Ureter (tissue), 1 donor: Measurements from ENCODE around the gene LRRC8D. TPM values are rescaled to one million over a fixed set of nuclear protein-coding genes. Genes with fewer than 3 reads are reported as not detected.
A peak's percentile ranks its signal among the peaks of the same experiment; 100 is the strongest.

Source experiments
- DNase-seq: peaks from one replicate; pipeline ENCODE4 v3.0.0-alpha.2; 2020; ENCODE audit warnings: low spot score
- total RNA-seq: library from RNA; stranded (reverse); gene quantifications from one replicate; pipeline ENCODE4 v1.2.4, GENCODE V29; 2023
- donor health status: DM: yes; HTN: yes; CAD: no.

The LRRC8D gene
- total RNA-seq, 1 donor from 2014 or later, result 17.8 TPM

DNA sequence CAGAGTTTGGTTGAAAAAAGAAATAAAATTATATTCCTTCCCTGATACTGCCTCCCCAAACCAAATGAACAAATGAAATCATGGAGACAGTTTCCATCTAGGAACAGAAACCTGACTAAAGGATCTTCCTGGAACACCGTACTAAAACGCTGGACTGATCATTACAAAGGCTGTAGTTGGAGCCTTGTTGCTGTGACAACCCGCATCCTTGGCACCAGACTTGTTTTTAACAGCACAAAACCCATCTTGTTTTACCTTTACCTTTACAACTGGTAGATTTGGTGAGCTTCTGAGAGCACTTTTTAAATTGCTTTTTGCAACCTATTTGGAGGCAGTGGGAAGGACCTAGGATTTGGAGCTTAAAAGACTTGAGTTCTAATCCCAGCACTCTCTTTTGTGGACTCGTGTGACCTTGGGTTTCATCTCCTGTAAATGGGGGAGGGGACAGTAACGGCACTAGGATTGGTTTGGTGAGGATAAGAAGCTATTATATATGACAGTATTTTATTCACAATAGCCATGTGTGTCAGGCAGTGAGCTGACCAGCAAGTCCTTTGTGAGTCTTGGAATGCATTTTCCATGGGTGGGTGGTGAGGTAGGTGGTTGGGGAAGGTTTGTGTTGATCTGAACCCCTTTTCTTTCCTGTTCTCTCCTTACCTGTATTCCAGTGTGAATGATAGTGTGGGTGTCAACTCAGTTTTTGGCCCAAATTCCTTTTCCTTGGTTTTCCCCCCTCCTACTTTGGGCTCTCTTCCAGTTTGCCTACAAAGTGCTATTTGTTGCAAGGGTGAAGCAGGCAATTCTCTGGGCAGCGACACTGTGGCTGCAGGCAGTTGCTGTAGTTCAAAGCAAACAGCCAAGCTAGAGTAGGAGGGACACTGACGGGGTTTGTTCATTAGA, 12.6 kb downstream of the LRRC8D start:
- no peak for DNase-seq

DNA sequence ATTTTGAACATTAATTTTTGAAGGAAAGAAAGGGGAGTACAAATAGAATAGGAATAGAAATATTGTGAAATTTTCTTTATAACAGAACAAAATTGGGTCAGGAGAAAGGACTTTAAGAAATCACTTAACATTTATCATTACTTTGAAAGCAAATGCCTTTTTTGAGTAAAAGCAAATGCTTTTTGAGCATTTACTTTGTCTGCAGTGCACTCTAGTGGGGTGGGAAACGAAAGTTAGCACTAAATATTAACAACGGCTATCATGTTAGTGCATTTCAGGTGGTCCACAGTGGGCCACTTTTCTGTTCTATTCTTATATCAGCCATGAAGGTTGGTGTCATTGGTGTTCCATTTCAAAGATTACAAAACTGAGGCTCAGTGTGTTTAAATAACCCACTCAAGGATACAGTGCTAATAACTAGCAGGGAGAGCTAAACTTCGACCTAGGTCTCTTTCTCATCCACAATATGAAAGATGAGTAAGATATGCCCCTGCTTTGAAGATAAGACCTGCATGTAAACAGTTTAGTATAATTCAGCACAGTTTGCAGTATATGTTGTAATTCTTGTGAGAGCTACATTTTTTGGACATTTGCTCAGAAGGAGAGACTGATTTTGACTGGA, 13.4 kb downstream of the LRRC8D start:
- no peak for DNase-seq

DNA sequence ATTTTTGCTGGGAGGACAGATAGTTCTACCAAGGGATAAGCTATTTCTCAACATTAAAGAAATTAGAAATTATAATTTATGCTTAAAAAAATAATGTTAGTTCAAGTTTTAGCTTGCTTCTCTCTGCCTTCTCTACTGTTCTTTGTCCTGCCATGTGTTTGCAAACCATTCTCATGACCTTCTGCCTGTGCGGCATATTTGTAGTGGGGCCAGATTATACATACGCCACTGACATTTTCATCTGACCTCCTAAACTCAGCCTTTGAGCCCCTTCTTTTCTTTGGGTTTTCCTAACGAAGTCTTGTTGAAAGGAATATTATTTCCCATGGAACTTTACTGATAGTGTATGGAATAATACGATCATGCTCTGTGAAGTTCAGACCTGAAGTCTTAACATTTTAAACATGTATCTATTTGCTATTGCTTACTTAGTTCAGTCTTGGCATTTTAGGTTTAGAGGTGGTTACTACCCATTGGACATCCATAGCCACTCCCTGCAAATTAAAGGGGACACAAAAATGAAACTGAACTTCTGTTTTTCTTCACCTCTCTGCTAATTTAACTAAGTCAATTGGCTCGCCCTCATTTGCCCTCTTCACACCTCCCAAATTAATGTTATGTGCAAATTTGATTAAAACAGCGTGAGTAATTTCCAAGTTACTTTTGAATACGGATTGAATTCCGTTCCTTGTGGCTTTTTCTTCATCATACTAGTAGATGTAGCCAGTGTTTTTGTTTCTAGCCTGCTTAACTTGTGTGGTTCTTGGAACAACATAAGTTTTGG, 15.6 kb downstream of the LRRC8D start:
- no peak for DNase-seq

DNA sequence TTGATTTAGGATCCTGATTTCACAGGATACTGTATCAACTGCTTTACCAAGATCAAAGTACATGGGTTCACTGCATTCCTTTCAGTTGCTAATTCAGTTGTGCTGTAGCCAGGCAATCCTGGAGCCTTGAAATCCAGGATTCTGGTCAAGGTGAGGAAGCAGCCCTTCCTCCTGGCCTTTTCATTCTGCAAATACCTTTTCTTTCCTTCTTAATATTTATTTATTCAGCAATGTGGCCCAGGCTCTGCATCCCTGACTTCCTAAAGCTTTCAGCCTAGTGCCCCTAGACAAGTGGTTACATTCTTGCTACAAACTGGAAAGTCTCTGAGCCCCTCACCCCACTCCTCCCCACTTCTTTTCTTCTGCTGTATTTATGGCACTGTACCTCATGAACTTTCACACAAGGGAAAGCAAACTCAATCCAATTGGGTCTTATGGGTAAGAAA, 16.2 kb downstream of the LRRC8D start:
- no peak for DNase-seq

DNA sequence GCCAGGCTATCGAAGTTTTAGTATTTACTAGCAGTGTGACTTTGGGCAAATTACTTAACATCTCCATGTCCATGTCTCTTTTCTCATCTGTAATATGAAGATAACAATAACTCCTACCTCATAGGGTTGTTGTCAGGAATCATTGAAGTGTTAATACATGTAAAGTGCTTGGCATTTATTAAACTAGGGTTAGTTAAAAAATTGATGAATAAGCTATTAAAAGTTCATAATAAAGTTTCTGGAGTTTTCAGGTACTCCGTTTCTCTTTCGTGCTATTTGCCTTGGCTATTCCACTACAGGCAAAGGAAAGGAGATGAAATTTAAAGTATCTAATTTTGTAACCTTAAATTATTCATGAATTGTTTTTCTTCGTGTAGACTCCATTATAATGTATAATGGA, 16.7 kb downstream of the LRRC8D start:
- no peak for DNase-seq

DNA sequence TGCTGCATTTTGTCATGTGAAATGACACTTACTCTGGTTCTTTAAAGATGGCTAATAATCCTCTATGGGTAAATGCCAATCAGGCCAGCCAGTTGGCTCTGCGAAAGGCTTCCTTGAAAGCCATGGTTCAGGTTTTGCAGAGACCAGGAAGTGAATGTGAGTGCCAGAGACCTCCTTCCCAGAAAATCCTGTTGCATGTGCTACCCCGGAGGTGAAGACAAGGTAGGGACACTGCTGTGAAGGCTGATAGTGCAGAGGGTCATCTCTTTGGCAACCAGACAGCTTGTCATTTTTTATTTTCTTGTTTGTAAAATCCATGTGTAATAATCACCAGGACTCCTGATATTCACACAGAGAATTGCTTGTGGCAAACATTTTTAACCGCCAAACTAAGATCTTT, 18.7 kb downstream of the LRRC8D start:
- DNase-seq, result no peak

DNA sequence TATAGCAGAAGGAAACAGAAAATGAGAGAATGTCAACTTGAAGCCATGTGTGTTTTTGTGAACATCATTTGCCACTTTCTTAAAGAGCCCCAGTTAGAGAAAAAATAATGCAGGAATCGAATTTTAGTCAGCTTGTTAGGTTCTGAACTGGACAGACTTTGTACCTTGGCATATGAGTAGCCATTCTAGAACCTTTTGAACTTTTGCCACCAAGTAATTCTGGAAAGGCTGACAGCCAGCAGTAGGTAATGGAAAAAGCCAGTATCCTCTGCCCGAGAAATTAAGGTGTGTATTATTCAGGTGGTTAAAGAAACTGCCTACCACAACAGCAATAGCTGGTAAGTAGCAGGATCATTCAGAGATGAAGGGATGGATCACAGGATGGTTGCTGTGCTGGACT, 20.7 kb downstream of the LRRC8D start:
- DNase-seq, result no peak

DNA sequence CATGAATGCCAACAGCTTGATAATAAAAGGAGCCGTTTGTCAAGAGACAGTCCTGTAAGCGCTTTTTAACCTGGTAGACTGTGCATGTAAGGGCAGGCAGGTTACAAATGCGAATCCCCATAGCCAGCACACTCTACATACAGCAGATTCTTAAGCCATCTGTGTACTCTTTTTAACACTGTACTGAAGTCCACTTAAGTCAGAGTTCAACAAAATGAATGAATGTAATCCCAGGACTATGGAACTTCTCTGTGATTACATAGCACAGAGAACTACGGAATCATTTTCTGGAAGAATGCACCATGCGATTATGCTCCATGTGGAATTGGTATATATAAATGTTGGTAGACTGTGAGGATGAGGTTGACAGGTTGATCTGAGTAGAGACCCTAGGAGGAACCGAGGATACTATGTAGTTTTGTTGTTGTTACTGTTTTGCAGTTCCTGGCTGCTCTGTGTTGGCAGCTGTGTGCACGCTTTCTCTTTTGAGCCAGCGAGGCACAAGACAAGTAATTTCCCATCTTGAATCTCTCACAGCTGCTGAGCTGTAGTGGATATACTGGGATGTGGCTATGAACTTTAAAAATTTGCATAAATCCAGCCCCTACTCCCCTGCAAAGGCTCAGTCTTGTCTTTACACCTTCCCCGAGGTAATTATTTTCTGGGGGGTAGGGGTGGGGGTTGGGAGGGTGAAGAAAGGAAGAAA, 21.9 kb downstream of the LRRC8D start:
- no peak for DNase-seq

DNA sequence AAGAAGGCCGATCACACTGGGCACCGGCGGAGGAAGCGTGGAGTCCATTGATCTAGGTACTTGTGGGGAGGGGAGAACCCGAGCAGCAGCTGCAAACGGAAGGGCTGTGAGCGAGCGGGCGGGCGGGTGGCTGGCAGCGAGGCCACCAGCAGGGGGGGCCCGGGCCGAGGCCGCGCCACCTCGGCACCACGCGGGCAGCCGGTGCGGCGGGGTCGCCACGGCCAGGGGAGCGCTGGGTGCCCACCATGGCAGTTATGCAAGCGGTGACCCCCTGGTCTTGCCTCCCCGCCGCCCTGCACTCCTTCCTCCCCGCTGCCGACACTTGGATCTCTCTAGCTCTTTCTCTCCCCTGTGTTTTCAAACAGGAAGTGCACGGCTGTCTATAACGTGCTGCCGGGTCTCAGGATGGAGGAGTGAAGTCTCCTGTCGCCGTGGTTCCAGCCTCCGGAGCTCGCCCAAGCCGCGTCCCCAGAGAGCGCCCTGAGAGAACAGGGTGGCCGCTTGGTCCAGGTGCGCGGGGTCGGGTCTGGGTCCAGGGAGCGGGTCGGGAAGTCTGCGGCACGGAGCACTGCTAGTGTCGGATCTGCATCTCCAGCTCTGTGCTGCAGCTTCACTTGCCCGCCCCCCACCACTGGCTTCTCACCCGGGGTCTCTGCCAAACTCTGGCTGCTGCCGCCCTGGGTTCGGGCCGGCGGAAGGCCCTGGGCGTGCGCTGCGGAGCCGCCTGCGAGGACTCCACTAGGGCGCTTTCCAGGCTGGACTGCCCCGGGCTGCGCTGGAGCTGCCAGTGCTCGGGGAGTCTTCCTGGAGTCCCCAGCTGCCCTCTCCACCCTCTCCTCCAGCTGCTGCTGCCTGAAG, 22.7 kb downstream of the LRRC8D start:
- DNase-seq, result peak; percentile 64

DNA sequence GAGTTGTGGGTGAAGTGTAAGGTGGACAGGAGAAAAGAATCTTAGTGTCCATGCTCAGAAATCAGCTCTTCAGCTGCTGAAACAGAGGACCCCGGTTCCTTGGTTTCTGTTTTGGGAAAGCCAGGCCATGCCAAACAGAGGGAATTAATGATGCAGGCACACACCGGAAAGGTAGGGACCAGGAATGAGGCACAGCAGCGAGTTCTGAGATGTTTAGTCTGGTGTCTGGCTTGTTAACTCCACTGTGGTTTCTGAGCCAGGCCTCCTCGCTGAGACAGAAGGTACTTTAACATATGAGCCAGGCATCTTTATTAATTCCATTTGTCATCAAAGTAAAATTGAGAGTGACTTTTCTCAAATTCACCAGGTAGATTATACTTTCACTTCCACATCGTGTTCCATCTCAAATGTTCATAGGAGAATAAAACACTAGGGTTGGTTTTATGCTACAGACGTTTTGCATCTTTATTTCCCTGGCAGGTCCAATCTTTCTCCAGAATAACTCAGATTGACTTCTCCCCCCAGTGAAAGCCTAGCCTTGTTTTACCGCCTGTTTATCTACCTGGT, 23.5 kb downstream of the LRRC8D start:
- no peak for DNase-seq

DNA sequence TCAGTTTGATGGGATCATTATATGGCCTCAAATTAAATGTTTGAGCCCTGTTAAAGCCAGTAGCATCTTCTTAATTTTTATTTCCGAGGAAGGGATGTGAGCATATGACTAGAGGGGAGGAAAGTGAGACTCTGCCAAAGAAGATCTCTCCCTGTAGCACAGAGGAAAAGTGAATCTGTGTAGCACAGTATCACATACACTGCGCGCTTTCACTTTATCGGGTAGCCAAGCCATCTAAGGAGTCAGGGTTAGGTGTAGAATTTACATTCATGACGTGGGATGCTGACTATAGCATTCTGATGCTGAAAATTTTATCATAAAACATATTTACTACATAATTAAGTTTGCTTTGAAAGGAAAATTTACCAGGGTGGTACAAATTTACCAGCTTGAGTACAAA, 24.0 kb downstream of the LRRC8D start:
- no peak for DNase-seq

DNA sequence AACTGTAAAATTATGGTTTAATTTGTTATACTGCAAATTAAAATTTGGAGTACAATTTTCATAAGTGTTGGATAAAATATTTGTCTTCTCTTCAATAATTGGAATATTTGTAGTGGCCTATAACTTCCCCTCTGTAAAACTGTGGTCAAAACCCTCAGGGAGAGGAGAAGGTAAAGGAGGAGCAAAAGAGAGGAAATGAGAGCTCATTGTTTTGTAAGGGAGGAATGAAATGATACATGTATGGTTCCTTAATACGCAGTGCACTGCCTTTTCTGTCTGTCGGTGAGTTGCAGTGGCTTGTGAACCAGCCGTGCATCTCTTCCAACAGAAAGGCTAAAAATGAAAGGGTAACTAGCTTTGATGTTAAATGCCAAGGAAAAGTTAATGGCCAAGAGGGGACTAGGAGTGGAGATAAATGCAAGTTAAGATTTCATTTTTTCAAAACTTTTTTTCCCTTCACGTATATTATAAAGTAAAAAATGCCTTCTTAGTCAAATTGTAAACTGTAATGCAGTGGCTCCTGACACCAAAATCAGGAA, 26.4 kb downstream of the LRRC8D start:
- DNase-seq, result no peak

DNA sequence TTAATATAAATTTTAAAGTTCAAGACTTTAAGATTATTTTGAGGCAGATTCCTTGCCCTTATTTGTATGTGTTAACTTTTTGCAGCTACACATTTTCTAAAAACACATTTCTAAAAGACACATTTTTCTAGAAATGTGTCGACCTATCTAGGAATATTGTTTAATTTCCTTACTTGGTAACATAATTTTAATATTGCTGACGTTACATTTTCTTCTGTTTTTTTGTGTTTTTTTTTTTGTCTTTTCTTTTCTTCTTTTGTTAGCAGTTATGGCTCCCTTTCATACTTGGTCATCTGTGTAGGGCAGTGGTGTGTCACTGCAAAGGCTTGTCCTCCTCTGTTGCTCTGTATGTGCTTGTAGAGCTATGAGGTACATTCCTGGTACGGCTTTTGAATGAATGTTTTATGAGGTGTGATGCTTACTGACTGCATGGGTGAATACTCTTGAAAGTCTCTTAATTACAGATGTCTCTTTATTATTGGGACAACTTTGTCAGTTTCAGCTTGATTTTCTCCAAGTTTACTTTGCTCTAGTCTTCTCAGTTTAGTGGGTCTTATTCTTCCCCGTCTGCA, 30.1 kb downstream of the LRRC8D start:
- no peak for DNase-seq

DNA sequence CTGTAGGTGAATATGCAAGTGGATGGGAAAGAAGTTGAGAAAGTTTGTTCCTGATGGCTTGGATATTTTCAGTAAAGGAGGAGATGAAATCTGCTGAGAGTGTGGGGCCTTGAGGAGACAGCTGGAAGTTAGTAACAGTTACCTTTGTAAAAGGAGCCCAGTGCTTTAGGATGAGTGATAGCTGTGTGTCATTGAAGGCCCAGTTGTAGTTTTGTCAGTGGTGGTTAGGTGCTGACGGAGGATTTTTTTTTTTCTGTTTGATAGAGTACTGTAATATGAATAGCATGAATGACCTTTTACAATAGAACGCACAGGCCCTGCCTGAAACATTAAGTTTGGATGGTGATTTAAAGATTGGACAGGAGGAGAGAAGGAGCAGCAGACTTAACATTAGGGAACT, 33.3 kb downstream of the LRRC8D start:
- DNase-seq, result no peak

DNA sequence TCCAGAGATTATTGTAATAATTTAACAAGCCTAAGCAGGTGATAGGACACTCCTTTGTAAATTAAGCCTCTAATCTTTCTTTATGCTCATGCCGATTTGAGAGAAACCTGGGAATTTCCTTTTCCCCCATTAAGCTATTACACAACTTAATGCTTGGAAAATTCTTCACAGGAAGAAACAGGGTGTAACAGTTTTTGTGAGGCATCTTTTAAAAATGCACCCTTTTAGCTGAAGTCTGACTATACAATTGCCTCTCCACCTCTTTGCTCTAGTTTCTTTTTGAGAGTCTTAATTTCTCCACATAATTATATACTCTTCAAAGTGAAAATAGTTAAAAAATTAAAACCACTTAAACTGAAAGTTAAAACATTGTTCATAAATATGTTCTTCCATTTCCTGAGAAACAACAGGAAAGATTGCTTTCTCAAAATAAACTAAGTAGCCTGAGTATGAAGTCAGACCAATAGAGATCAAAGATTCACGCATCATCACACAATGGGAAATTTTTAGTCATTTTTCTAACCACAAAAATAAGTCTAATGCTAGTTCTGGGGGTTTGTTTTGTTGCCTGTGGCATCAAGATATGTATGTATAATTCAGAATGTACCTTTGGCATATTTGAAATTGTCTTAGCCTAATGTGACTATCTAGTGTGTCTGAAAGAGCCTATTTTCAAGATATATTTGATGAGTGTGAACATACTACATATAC, 34.7 kb downstream of the LRRC8D start:
- no peak for DNase-seq

DNA sequence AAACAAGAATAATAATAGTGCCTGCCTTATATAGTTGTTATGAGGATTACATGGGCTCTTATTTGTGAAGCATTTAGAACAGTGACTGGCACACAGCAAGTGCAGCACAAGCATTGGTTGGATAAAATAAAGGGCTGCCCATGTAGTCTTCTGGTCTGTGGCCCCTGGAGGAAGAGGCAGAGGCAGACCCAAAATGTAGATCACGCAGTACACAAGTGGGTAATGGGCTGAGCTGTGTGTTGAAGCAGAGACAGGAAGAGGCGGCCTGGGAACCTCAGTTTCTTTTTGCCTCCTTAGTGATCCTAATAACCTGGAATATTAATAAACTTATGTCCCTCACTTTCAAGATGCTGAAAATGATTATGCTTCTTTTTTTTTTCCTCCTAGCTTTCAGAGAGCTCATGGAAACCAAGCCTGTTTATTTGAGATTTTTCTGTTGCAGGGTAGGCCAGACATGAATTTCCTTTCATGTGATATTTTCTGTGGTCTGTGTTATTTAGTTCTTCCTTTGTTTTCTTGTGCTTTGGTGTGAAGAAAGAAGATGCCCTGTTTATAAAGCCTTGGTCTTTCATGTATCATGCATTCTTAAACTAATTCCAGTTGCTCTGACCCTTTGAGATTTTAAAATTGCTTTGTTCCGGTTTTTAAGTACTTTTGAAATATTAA, 42.5 kb downstream of the LRRC8D start:
- no peak for DNase-seq

DNA sequence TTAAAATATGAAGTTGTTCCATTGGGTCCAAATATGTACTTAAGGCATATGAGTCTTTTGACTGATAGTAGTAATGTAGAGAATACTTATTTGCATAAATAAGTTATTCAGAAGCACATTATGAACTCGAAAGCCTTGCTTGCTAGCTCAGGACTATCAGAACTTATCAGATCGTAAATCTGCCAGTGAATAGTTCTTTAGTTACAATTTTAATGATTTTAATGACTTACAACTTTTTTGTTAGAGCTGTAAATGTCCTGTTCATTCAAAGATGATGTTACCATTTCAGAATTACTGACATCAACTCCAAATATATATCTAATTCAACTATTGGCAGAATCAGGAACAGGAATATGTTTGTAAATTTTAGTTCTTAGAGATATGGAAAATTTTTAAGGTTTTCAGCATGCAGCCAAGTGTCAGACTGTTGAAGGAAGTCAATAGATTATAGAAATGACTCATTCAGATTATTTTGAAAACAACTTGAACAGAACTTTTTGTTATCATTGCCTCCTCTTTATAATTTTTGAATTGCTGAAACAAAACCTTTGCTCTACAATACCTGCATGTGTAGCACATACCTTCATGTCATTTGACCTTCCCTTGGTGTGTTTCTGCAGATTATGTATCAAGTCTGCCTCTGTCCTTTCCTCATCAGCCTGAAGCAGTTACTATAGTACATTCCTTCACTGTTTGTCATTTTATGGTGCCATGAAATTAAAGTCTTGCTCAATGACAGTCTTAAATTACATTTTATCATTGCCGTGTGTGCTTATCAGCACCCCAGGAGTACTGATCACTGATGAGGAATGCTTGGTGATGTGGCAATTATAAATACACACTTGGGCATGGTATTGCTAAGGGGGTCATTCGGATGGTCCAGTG, 44.9 kb downstream of the LRRC8D start:
- DNase-seq, result no peak

DNA sequence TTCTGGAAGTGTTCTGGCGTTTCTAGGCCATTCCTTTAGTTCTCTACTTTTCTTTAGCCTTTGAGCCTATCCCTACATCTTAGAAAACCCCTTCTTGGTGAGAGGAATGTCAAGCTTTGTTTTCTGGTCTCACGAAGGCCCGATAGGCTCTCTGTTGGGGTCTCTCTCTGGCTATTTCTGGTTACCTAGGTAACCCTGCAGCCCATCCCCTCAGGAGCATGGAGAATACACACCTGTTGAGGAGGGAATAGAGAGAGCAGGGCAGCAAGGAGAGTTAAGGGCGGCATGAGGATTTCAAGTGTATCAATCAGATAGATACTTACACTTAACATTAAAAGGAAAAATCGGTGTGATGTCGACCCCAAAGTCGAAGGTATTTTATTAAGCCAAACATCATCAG, 45.7 kb downstream of the LRRC8D start:
- no peak for DNase-seq
